Smooth muscle cell (in vitro differentiated cells): ENCODE measurements around the gene FKRP. TPM values are rescaled to one million over a fixed set of nuclear protein-coding genes. Genes with fewer than 3 reads are reported as not detected.

Experiments used
- DNase-seq: peaks from one replicate; lab custom pipeline; 2025; ENCODE audit not compliant: unreplicated experiment; lab: John Stamatoyannopoulos, UW
- H2AFZ ChIP-seq: fragments of 200-600 bp; sonication (generic); 2 replicates; pipeline ENCODE4 v1.6.0; 2016; ENCODE audit warnings: antibody characterized with exemption, low read depth, mild to moderate bottlenecking
- H3F3A ChIP-seq: fragments of 200-600 bp; sonication (generic); 2 replicates; pipeline ENCODE4 v1.6.0; 2017; ENCODE audit warnings: antibody characterized with exemption, low read depth
- H3K27ac ChIP-seq: fragments of 200-600 bp; sonication (generic); 2 replicates; pipeline ENCODE4 v1.5.1; 2016; ENCODE audit warnings: low read depth, mild to moderate bottlenecking
- H3K27me3 ChIP-seq: fragments of 200-600 bp; sonication (generic); 2 replicates; pipeline ENCODE4 v1.6.1; 2016; ENCODE audit warnings: low read depth, mild to moderate bottlenecking
- H3K36me3 ChIP-seq: fragments of 200-600 bp; sonication (generic); 2 replicates; pipeline ENCODE4 v1.5.1; 2016; ENCODE audit warnings: low read depth
- H3K4me1 ChIP-seq: fragments of 200-600 bp; sonication (generic); 2 replicates; pipeline ENCODE4 v1.5.1; 2016; ENCODE audit warnings: low read depth
- H3K4me2 ChIP-seq: fragments of 200-600 bp; sonication (generic); 2 replicates; pipeline ENCODE4 v1.6.0; 2016; ENCODE audit warnings: mild to moderate bottlenecking
- H3K4me3 ChIP-seq: fragments of 200-600 bp; sonication (generic); 2 replicates; pipeline ENCODE4 v1.5.1; 2016; ENCODE audit warnings: mild to moderate bottlenecking
- H3K79me2 ChIP-seq: fragments of 200-600 bp; sonication (generic); 2 replicates; pipeline ENCODE4 v1.6.0; 2016; ENCODE audit warnings: low read depth, mild to moderate bottlenecking
- H3K9ac ChIP-seq: fragments of 200-600 bp; sonication (generic); 2 replicates; pipeline ENCODE4 v1.6.0; 2016; ENCODE audit warnings: low read depth
- H3K9me3 ChIP-seq: fragments of 200-600 bp; sonication (generic); replicated peaks from 2 replicates; pipeline ENCODE4 v1.5.1; 2016; ENCODE audit warnings: low read depth
- H4K20me1 ChIP-seq: fragments of 200-600 bp; sonication (generic); 2 replicates; pipeline ENCODE4 v1.6.0; 2016; ENCODE audit warnings: low read depth
- WGBS: methylation state at CpG from one replicate; pipeline ENCODE4 v1.1.7; 2016; ENCODE audit warnings: low lambda C conversion rate; 5-methylcytosine and 5-hydroxymethylcytosine counted together
- polyA plus RNA-seq: library from polyadenylated mRNA; unstranded; fragments of >200 nt; fragmentation: Nextera tagmentation; extraction: Ambion mirVana; gene quantifications from 2 replicates; pipeline ENCODE4 v1.2.1, GENCODE V29; 2016
- total RNA-seq: library from RNA; depleted of rRNA; stranded (reverse); fragments of >200 nt; gene quantifications from 2 replicates; pipeline ENCODE4 v1.2.3, GENCODE V29; 2014
- TF ChIP-seq, protein P1 (sequence below): fragments of 200-600 bp; sonication (generic); IDR thresholded peaks from 2 replicates; pipeline ENCODE4 v1.5.1; 2017; ENCODE audit warnings: borderline replicate concordance, mild to moderate bottlenecking, antibody characterized with exemption; ENCODE audit not compliant: insufficient read depth, poor library complexity, severe bottlenecking

FKRP gene
- total and polyA plus RNA-seq, 2 experiments from 2014 or later = 18.9 to 35.2 TPM

DNA sequence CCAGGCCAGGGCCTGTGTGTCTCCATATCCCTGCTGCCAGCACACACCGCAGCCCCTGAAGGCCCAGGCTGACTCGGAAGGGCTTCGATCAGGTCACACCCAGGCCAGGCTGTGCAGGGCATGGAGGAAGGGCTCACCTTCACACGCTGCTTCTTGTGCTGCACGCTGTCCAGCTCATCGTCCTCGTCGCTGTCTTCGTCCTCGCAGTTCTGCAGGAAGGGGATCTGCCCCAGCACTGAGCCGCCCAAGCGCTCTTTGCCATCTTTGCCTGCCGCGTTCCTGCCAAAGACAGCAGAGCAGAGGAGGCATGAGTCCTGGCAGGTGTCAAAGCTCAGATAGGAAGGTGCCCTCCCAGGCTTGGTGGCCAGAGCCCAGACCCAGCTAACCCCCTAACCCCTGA is 15.3 kb upstream of the FKRP start:
- Histone ChIP-seq H3K4me3 (no peak overlapping the region), H3K9me3 (no peaks in the 10 kb centered on the region), H3K27ac (peak overlapping the region; percentile 57), H3F3A (peaks cover 10% of the 10 kb centered on the region), H3K9ac (no peak overlapping the region), H3K4me2 (no peak overlapping the region), H3K79me2 (peaks cover 20% of the 10 kb centered on the region), H2AFZ (no peak overlapping the region), H4K20me1 (peaks cover 99% of the 10 kb centered on the region), H3K36me3 (no peaks in the 10 kb centered on the region), H3K4me1 (no peaks in the 10 kb centered on the region), H3K27me3 (no peaks in the 10 kb centered on the region)
- 96% methylated on average over 14 of the region's 14 CpGs for WGBS
- TF ChIP-seq, protein P1, sequence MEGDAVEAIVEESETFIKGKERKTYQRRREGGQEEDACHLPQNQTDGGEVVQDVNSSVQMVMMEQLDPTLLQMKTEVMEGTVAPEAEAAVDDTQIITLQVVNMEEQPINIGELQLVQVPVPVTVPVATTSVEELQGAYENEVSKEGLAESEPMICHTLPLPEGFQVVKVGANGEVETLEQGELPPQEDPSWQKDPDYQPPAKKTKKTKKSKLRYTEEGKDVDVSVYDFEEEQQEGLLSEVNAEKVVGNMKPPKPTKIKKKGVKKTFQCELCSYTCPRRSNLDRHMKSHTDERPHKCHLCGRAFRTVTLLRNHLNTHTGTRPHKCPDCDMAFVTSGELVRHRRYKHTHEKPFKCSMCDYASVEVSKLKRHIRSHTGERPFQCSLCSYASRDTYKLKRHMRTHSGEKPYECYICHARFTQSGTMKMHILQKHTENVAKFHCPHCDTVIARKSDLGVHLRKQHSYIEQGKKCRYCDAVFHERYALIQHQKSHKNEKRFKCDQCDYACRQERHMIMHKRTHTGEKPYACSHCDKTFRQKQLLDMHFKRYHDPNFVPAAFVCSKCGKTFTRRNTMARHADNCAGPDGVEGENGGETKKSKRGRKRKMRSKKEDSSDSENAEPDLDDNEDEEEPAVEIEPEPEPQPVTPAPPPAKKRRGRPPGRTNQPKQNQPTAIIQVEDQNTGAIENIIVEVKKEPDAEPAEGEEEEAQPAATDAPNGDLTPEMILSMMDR = no peak
- DNase-seq = no peak

GRCh38 chr19:46731007-46731501 is 14.8 kb upstream of the FKRP start:
- peaks cover 10% of the 10 kb centered on the region for H3F3A ChIP-seq
- H3K36me3 ChIP-seq = no peaks in the 10 kb centered on the region
- no peak overlapping the region for H3K4me3 ChIP-seq
- H3K27me3 ChIP-seq = no peaks in the 10 kb centered on the region
- H3K9ac ChIP-seq = no peak overlapping the region
- H3K27ac ChIP-seq = peak overlapping the region; percentile 57
- H3K79me2 ChIP-seq = peaks cover 25% of the 10 kb centered on the region
- no peaks in the 10 kb centered on the region for H3K4me1 ChIP-seq
- WGBS = 51% methylated on average over 14 of the region's 14 CpGs
- TF ChIP-seq, protein P1 = no peak
- H3K9me3 ChIP-seq = no peaks in the 10 kb centered on the region
- no peak for DNase-seq
- no peak overlapping the region for H2AFZ ChIP-seq
- H3K4me2 ChIP-seq = peak overlapping the region; percentile 68
- peaks cover 99% of the 10 kb centered on the region for H4K20me1 ChIP-seq

DNA sequence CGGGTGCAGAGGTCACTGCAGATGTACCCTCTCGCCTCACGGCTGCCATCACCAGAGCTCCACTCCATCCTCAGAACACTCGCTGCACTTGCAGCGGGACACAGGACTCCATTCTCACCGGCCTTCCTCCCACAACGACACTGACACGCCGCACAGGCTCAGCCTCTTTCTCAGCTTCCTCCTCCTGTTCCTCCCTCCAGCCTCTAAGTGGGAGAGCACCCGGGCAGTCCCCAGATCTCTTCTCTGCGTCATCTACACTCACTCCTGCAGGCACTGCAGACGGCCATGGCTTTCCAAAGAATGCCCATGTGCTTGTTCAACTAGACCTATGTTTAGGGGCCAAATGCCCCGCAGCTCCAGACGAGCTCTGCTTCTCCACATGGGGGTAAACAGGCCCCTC is 14.3 kb upstream of the FKRP start:
- Histone ChIP-seq H3K79me2 (peaks cover 30% of the 10 kb centered on the region), H3K4me1 (no peaks in the 10 kb centered on the region), H3K9ac (no peak overlapping the region), H3K27me3 (no peaks in the 10 kb centered on the region), H3K36me3 (no peaks in the 10 kb centered on the region), H3K9me3 (no peaks in the 10 kb centered on the region), H3F3A (peaks cover 10% of the 10 kb centered on the region), H3K4me2 (peak overlapping the region; percentile 68), H3K27ac (peak overlapping the region; percentile 57), H3K4me3 (no peak overlapping the region), H2AFZ (no peak overlapping the region), H4K20me1 (peaks cover 97% of the 10 kb centered on the region)
- DNase-seq = no peak
- whole genome bisulfite sequencing = 83% methylated on average over 14 of the region's 14 CpGs
- TF ChIP-seq, protein P1 = no peak
